ENCODE data around the gene TRA2B. TPM values are rescaled to one million over a fixed set of nuclear protein-coding genes. Genes with fewer than 3 reads are reported as not detected.

Gene TRA2B
- polyA plus RNA-seq, 1 experiment, result 216 TPM

GRCh38 chr3:185874119-185874518, 63.7 kb downstream of the TRA2B start:
- H3K9me3 ChIP-seq (ENCODE audit: control insufficient read depth, insufficient read depth, low read length), result no peaks in the 10 kb centered on the region
- no peak overlapping the region for H3K27ac ChIP-seq (ENCODE audit: low read depth, low read length)
- ChIA-PET CTCF (interaction anchor here (1.1 to 1.2 kb wide), 2 partner anchors 70 to 214 kb away, joined by 3 to 4 read pairs; no protein-coding TSS in a partner anchor), POLR2A (no interaction called here)
- no peak for TF ChIP-seq CTCF (IDR thresholded peaks at IDR 0.05; ENCODE audit: low read depth, low read length)
- H3K27me3 ChIP-seq (ENCODE audit: control insufficient read depth, insufficient read depth, low read length), result peaks cover 6% of the 10 kb centered on the region
- H3K4me3 ChIP-seq (ENCODE audit: low read depth, low read length), result no peak overlapping the region
- no peak for DNase-seq (ENCODE audit: low read depth, low spot score)

- POLR2A ChIA-PET, result interaction anchor here (0.6 kb wide), 2 partner anchors 45 to 1041 kb away, joined by 3 to 6 read pairs; no protein-coding TSS in a partner anchor
- CTCF ChIA-PET, result interaction anchor here (1.1 to 1.8 kb wide), 2 partner anchors 39 to 76 kb away, joined by 3 to 4 read pairs; no protein-coding TSS in a partner anchor
- DNase-seq (ENCODE audit: low read depth, low spot score), result no peak
- H3K9me3 ChIP-seq (ENCODE audit: control insufficient read depth, insufficient read depth, low read length), result no peaks in the 10 kb centered on the region
- H3K27me3 ChIP-seq (ENCODE audit: control insufficient read depth, insufficient read depth, low read length), result peaks cover 21% of the 10 kb centered on the region
- no peak overlapping the region for H3K4me3 ChIP-seq (ENCODE audit: low read depth, low read length)
- no peak overlapping the region for H3K27ac ChIP-seq (ENCODE audit: low read depth, low read length)
- TF ChIP-seq CTCF (IDR thresholded peaks at IDR 0.05; ENCODE audit: low read depth, low read length), result no peak
Observed at GRCh38 chr3:185867650-185868049, 70.2 kb downstream of the TRA2B start.

GRCh38 chr3:185866995-185867394, 70.8 kb downstream of the TRA2B start:
- TF ChIP-seq CTCF (IDR thresholded peaks at IDR 0.05; ENCODE audit: low read depth, low read length), result no peak
- DNase-seq (ENCODE audit: low read depth, low spot score), result no peak
- POLR2A ChIA-PET, result no interaction called here
- Histone ChIP-seq H3K9me3 (ENCODE audit: control insufficient read depth, insufficient read depth, low read length) (no peaks in the 10 kb centered on the region), H3K27ac (ENCODE audit: low read depth, low read length) (no peak overlapping the region), H3K4me3 (ENCODE audit: low read depth, low read length) (no peak overlapping the region), H3K27me3 (ENCODE audit: control insufficient read depth, insufficient read depth, low read length) (peaks cover 21% of the 10 kb centered on the region)
- CTCF ChIA-PET, result interaction anchor here (1.1 kb wide), 1 partner anchor 76 kb away, joined by 3 read pairs; no protein-coding TSS in a partner anchor

- H3K27ac ChIP-seq (ENCODE audit: low read depth, low read length), result no peak overlapping the region
- H3K4me3 ChIP-seq (ENCODE audit: low read depth, low read length), result no peak overlapping the region
- peaks cover 21% of the 10 kb centered on the region for H3K27me3 ChIP-seq (ENCODE audit: control insufficient read depth, insufficient read depth, low read length)
- no peak for TF ChIP-seq CTCF (IDR thresholded peaks at IDR 0.05; ENCODE audit: low read depth, low read length)
- no peaks in the 10 kb centered on the region for H3K9me3 ChIP-seq (ENCODE audit: control insufficient read depth, insufficient read depth, low read length)
- CTCF ChIA-PET, result interaction anchor here (1.1 kb wide), 1 partner anchor 77 kb away, joined by 3 read pairs; no protein-coding TSS in a partner anchor
- POLR2A ChIA-PET, result no interaction called here
- DNase-seq (ENCODE audit: low read depth, low spot score), result no peak
Observed at GRCh38 chr3:185866555-185866954, 71.3 kb downstream of the TRA2B start.

Other genes with a start within 250 kb of the TRA2B start
- gene IGF2BP2, start 113.0 kb downstream of the TRA2B start, polyA plus RNA-seq (2011; rRNA removed), result 9.9 and 25.2 TPM in 2 replicates
- gene ETV5, start 171.1 kb upstream of the TRA2B start, polyA plus RNA-seq (2011; rRNA removed), result 28.6 and 33.7 TPM in 2 replicates